Panc1 (cell line): ENCODE measurements around the gene C2CD2. TPM values are rescaled to one million over a fixed set of nuclear protein-coding genes. Genes with fewer than 3 reads are reported as not detected.
"Not testable (repeated sequence)": the region's sequence is repeated elsewhere in the genome, so short reads cannot be mapped to it uniquely, and the experiment has no call there.

Experiments
- ATAC-seq: fragments of 200-7000 bp; cut with Tn5 transposase; 2 replicates; pipeline ENCODE4 v1.9.1; 2020; ENCODE audit warnings: mild to moderate bottlenecking, moderate library complexity
- BruUV-seq: library from RNA; stranded (reverse); fragments of 400-500 nt; replicated peaks from 2 replicates; lab custom pipeline; 2021; lab: Mats Ljungman, UMichigan
- CTCF ChIA-PET: fragments of 300-600 bp; sonication (Branson Sonifier 250); formaldehyde crosslinking; loops from one replicate; lab custom pipeline; 2022; ENCODE audit warnings: antibody characterized with exemption; lab: Charles Lee
- POLR2A ChIA-PET: fragments of 300-600 bp; sonication (Branson Sonifier 250); formaldehyde crosslinking; loops from one replicate; lab custom pipeline; 2022; ENCODE audit warnings: antibody characterized with exemption; lab: Charles Lee
- DNase-seq: peaks from one replicate; pipeline ENCODE4 v3.0.0-alpha.2; 2010; ENCODE audit warnings: low read depth, low spot score
- H3K27ac ChIP-seq: 2 replicates; pipeline ENCODE4 v1.5.1; 2011; ENCODE audit warnings: mild to moderate bottlenecking, low read length, inconsistent platforms
- H3K27me3 ChIP-seq: fragments of 200-500 bp; sonication (Bioruptor generic); 2 replicates; pipeline ENCODE4 v1.6.0; 2014; ENCODE audit warnings: low read length, inconsistent platforms; ENCODE audit not compliant: control insufficient read depth, insufficient read depth
- H3K36me3 ChIP-seq: fragments of 200-500 bp; sonication (Bioruptor generic); 2 replicates; pipeline ENCODE4 v1.5.1; 2014; ENCODE audit warnings: inconsistent platforms, mild to moderate bottlenecking, low read length, moderate library complexity; ENCODE audit not compliant: control insufficient read depth, insufficient read depth
- H3K4me1 ChIP-seq: 2 replicates; pipeline ENCODE4 v1.5.1; 2011; ENCODE audit warnings: inconsistent platforms, mild to moderate bottlenecking, low read length, moderate library complexity; ENCODE audit not compliant: control insufficient read depth, insufficient read depth
- H3K4me3 ChIP-seq, 2 experiments: 2 replicates each; pipeline ENCODE4 v1.5.1; 2011 to 2012; ENCODE audit warnings: low read depth in 2 of 2, low read length in 2 of 2, mild to moderate bottlenecking in 2 of 2, inconsistent platforms in 1 of 2, moderate library complexity in 1 of 2
- H3K9me3 ChIP-seq: fragments of 200-500 bp; sonication (Bioruptor generic); 2 replicates; pipeline ENCODE4 v1.5.1; 2014; ENCODE audit warnings: low read depth, mild to moderate bottlenecking, inconsistent platforms, low read length, moderate library complexity; ENCODE audit not compliant: control insufficient read depth, insufficient read depth
- CTCF ChIP-seq: fragments of 450-650 bp; IDR thresholded peaks from 2 replicates; pipeline ENCODE4 v1.5.1; 2017; ENCODE audit warnings: mild to moderate bottlenecking
- POLR2AphosphoS5 ChIP-seq: IDR thresholded peaks from 2 replicates; pipeline ENCODE4 v1.6.1; 2012; ENCODE audit warnings: mild to moderate bottlenecking, low read depth, low read length, moderate library complexity
- REST ChIP-seq, 2 experiments: IDR thresholded peaks; 2 replicates each; pipeline ENCODE4 v1.6.1; 2011 to 2012; ENCODE audit warnings: low read depth in 2 of 2, control low read depth in 1 of 2, low read length in 1 of 2, mild to moderate bottlenecking in 1 of 2, moderate library complexity in 1 of 2; ENCODE audit not compliant: insufficient read depth in 1 of 2
- SIN3A ChIP-seq: IDR thresholded peaks from 2 replicates; pipeline ENCODE4 v1.6.1; 2012; ENCODE audit warnings: low read depth, mild to moderate bottlenecking, low read length, moderate library complexity, borderline replicate concordance; ENCODE audit not compliant: insufficient read depth
- TCF7L2 ChIP-seq: IDR thresholded peaks from 2 replicates; pipeline ENCODE4 v1.6.1; 2011; ENCODE audit warnings: mild to moderate bottlenecking, low read depth, low read length, inconsistent platforms
- in situ Hi-C: cut with HindIII; loops from 2 replicates; pipeline ENCODE4 v1.10.0; 2016; ENCODE audit warnings: low sequenced_read_pairs, low pct_unique_long_range_greater_than_20kb
- intact Hi-C: fragments of 100-400 bp; cut with micrococcal nuclease; formaldehyde crosslinking; loops from one replicate; pipeline ENCODE4 v1.10.0; 2022; ENCODE audit not compliant: unreplicated experiment
- total RNA-seq: library from RNA; stranded (reverse); gene quantifications from one replicate; pipeline ENCODE4 v1.2.1, GENCODE V29; 2021; ENCODE audit not compliant: unreplicated experiment

The C2CD2 gene
- total RNA-seq, 1 experiment from 2014 or later, result 14.0 TPM

DNA sequence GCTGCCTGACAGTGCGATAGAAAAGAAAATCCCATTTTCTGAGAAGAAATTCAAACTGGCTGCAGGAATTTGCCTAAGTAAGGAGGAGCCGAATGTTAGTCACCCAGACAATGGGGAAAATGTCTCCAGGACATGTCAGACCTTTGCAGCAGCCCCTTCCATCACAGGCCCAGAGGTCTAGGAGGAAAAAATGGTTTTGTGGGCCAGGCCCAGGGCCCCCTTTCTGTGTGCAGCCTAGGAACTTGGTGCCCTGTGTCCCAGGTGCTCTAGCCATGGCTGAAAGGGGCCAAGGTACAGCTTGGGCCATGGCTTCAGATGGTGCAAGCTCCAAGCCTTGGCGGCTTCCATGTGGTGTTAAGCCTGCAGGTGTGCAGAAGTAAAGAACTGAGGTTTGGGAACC lies 41.8 kb upstream of the C2CD2 start:
- POLR2A ChIA-PET, result no interaction called here
- no peak for ATAC-seq

GRCh38 chr21:41994613-41995012 lies 40.8 kb upstream of the C2CD2 start:
- H3K27ac ChIP-seq, H3K4me3 ChIP-seq, BruUV-seq, in situ Hi-C loops, intact Hi-C loops, POLR2A ChIA-PET, H3K36me3 ChIP-seq, H3K9me3 ChIP-seq, H3K27me3 ChIP-seq, ATAC-seq, CTCF ChIA-PET, H3K4me1 ChIP-seq, DNase-seq: not testable (repeated sequence)

More for the DNA sequence above, 41.8 kb upstream of the C2CD2 start:
- intact Hi-C loops, result no loop called here
- CTCF ChIA-PET, result no interaction called here
- H3K27me3 ChIP-seq, result no peaks in the 10 kb centered on the region
- TF ChIP-seq TCF7L2 (no peak), REST (IDR thresholded peaks at IDR 0.05; ENCODE audit: insufficient read depth in 1 of 2, low read depth in 2 of 2, low read length in 1 of 2) (no peak), CTCF (no peak), SIN3A (no peak), POLR2AphosphoS5 (no peak)
- no TSS peak for BruUV-seq
- no peaks in the 10 kb centered on the region for H3K9me3 ChIP-seq
- H3K27ac ChIP-seq, result no peak overlapping the region
- no peaks in the 10 kb centered on the region for H3K4me1 ChIP-seq
- no peak for DNase-seq
- no peak overlapping the region for H3K4me3 ChIP-seq
- in situ Hi-C loops, result no loop called here
- no peaks in the 10 kb centered on the region; the same call in 1 of the 2 replicates for H3K36me3 ChIP-seq

DNA sequence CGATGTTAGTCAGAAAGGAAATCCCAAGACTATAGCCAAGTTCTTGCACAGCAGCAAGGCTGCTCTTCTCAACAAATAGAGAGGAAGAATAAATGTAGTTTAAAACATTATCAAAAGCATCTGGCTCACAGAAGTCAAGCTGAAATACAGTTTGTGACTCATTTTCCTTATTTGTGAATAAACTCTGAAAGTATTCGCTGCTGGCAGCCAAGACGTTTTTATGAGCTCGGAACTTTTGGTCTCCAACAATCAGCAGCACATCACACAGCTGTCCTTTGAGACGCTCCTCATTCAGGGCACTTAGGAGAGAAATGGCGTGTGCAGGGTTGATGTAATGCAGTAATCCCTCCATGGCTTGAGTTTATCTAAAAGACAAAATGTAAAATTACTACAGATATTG lies 39.9 kb upstream of the C2CD2 start:
- no peak overlapping the region for H3K27ac ChIP-seq

More for the DNA sequence above, 39.9 kb upstream of the C2CD2 start:
- BruUV-seq, result no TSS peak
- no peak for DNase-seq
- TF ChIP-seq POLR2AphosphoS5 (no peak), TCF7L2 (no peak), SIN3A (no peak), CTCF (no peak), REST (IDR thresholded peaks at IDR 0.05; ENCODE audit: insufficient read depth in 1 of 2, low read depth in 2 of 2, low read length in 1 of 2) (no peak)
- Histone ChIP-seq H3K36me3 (no peaks in the 10 kb centered on the region; the same call in 1 of the 2 replicates), H3K9me3 (no peaks in the 10 kb centered on the region), H3K27me3 (no peaks in the 10 kb centered on the region), H3K4me3 (no peak overlapping the region), H3K4me1 (no peaks in the 10 kb centered on the region)
- CTCF ChIA-PET, result no interaction called here
- in situ Hi-C loops (no loop called here), intact Hi-C loops (no loop called here)
- POLR2A ChIA-PET, result no interaction called here
- no peak for ATAC-seq
